ENCODE data around the gene GRB10.
"Not testable (repeated sequence)": the region's sequence is repeated elsewhere in the genome, so short reads cannot be mapped to it uniquely, and the experiment has no call there.

Gene GRB10

GRCh38 chr7:50781381-50782293 is 1.1 kb downstream of the GRB10 start:
- in situ Hi-C loops (cut with HindIII; ENCODE audit: low sequenced_read_pairs) = no loop called here

DNA sequence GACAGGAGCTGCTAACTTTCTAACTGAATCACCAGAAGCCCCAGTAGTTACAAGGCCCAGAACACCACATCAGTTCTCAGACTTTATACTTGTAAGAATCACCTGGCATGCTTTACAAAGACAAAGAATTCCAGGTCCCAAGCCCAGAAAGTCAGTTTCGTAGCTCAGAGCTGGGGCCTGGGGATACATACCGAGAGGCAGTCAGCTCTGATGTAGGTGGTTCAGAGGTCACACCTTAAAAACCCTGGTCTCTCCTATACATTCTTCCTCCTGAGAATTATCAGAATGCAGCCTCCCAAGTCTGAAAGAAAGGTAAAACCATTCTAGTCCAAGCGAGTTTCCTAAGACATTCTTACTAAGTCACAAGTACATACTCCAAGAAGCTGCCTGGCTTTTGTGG is 2.3 kb downstream of the GRB10 start:
- in situ Hi-C loops (cut with HindIII; ENCODE audit: low sequenced_read_pairs) = no loop called here

GRCh38 chr7:50779427-50779826 is 3.3 kb downstream of the GRB10 start:
- in situ Hi-C loops (cut with HindIII; ENCODE audit: low sequenced_read_pairs) = no loop called here

DNA sequence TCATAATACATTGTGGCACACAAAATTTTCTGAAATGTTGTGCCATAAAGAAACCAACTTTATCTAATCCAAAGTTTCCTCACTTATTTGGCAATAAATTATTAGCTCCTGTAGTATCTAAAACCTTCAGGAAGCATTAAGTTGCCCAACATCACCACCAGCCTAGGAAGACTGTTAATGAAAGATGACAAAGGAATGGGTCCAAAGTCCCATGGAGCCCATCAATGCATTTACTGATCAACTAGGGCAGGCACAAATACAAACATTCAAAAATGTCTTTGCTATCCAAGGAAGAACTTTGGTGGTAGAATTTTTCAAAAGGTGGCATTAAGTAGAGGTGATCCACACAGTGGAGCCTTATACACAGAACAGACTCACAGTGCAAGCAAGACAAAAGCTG is 4.5 kb downstream of the GRB10 start:
- in situ Hi-C loops (cut with HindIII; ENCODE audit: low sequenced_read_pairs) = no loop called here

- in situ Hi-C loops (cut with HindIII; ENCODE audit: low sequenced_read_pairs) = no loop called here
Measured at GRCh38 chr7:50775836-50776235, 6.9 kb downstream of the GRB10 start.

GRCh38 chr7:50775231-50775630 is 7.5 kb downstream of the GRB10 start:
- in situ Hi-C loops (cut with HindIII; ENCODE audit: low sequenced_read_pairs) = no loop called here

GRCh38 chr7:50774319-50774718 is 8.4 kb downstream of the GRB10 start:
- in situ Hi-C loops (cut with HindIII; ENCODE audit: low sequenced_read_pairs) = no loop called here

GRCh38 chr7:50773071-50773470 is 9.6 kb downstream of the GRB10 start:
- in situ Hi-C loops (cut with HindIII; ENCODE audit: low sequenced_read_pairs) = not testable (repeated sequence)

- in situ Hi-C loops (cut with HindIII; ENCODE audit: low sequenced_read_pairs) = no loop called here
Measured at GRCh38 chr7:50771120-50772002, 11.3 kb downstream of the GRB10 start.

DNA sequence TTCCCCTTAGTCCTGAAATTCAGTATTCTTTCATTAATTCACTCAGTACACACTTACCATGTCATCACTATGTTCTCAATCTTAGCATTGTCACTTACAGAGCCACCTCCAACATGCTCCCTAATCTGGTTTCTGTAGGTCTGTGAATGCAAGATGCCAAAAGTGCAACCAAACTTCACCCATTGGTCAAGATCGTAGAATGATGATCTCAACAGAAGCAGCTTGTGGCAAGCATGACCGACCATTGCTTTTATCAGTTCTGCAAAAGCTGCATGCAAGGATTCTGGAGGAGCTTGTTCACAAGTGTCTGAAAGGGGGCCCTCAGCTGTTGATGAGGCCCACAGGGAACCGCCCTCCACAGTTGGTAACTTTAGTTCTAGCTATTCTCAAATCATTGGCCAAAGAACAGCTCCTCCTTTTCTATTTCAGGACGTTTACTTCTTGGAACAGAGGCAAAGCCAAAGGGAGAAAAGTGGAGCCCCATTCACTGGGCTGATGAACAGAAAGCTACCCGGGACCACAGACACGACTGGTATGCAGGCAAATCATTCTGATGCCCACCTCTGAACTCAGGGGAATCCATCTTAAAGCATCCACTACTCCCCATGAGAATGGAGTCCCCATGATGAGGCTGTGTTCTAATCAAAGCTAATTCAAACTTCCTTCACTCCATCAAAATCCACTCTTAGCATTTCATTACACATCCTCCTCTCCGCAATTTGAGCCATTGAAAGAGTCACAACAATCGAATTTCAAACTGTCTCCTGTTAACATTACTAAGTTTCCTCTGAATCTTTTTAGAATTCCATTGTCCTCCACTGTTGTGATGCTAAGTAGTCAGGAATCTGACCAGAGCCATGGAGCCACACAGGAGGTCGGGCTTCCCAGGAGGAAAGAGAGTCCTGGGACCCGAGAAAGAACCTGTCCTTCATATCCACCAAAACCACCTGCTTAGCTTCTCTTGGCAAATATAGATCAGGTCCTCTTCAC is 13.9 kb downstream of the GRB10 start:
- in situ Hi-C loops (cut with HindIII; ENCODE audit: low sequenced_read_pairs) = no loop called here

GRCh38 chr7:50766849-50767207 is 15.9 kb downstream of the GRB10 start:
- in situ Hi-C loops (cut with HindIII; ENCODE audit: low sequenced_read_pairs) = no loop called here

DNA sequence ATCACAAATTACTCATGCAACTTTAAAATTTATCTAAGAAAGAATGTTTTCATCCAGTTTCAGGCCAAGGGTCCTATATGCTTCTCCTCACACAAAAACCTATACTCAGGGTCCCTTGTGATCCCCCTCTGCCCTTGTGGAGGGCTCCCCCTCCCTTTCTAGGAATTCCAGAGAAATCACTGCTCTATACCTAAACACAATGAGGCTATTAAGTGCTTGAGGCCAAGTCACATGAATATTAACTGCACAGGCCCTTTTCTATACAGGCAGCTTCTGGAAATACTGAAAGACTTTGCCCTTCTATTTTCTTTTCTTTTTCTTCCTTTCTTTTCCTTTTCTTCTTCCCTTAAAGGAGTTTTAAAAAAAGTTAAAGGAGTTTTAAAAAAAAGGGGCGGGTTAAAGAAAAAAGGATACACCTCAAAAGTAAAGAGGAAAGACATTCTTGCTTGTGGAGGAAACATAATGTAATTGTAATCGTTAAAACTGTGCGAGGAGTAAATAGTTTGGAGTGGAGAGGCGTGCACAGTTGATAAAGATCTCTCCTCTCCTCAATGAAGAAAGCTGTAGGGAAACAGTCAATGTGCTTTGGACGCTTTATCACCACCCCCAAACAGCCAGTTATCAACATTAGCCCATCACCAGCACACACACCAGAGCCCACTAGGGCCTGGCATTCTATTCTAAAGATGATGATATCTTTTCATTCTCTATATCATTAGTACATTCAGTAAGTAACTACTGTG is 16.4 kb downstream of the GRB10 start:
- in situ Hi-C loops (cut with HindIII; ENCODE audit: low sequenced_read_pairs) = no loop called here

- in situ Hi-C loops (cut with HindIII; ENCODE audit: low sequenced_read_pairs) = no loop called here
Measured at GRCh38 chr7:50762337-50762736, 20.4 kb downstream of the GRB10 start.

DNA sequence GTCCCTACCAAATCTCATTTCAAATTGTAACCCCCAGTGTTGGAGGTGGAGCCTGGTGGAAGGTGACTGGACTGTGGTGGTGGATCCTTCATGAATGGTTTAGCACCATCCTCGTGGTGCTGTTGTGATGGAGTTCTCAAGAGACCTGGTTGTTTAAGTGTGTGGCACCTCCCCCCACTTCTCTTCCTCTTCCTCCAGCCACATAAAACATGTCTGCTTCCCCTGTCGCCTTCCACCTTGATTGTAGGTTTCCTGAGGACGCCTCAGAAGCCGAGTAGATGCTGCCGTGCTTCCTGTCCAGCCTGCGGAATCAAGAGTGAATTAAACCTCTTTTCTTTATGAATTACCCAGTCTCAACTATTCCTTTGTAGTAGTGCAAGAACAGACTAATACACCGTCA is 21.0 kb downstream of the GRB10 start:
- in situ Hi-C loops (cut with HindIII; ENCODE audit: low sequenced_read_pairs) = no loop called here

DNA sequence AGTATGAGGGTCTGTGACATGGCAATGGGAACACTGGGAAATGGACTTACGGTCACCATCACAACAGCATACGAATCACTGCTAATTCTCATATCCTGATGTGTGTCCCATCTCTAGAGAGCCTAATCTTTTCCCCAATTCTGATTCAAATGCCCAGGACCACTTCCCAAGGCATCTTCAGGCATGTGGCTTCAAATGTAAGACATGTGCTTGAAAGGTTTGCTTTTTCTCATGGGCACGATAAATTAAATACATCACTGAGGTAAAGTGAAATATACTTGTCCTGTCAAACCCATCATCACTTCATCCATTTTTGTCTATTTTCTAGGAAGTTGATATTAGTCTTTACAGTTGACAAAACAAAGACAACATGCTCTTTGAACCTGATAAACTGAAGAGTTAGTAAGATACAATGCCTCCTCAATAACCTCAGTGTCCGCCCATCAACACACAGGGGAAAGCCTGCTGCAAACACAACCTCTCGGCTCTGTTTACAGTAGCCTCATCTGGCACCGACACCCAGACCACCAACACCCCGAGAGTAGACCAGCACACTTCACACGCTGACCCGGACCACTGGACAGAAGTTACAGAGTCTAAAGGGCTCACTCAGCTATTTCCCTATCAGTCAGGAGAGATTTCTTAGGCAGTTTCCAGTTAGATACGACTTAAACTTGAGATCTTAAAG is 24.8 kb downstream of the GRB10 start:
- in situ Hi-C loops (cut with HindIII; ENCODE audit: low sequenced_read_pairs) = no loop called here

GRCh38 chr7:50756180-50756579 is 26.5 kb downstream of the GRB10 start:
- in situ Hi-C loops (cut with HindIII; ENCODE audit: low sequenced_read_pairs) = no loop called here

GRCh38 chr7:50754684-50755083 is 28.0 kb downstream of the GRB10 start:
- in situ Hi-C loops (cut with HindIII; ENCODE audit: low sequenced_read_pairs) = no loop called here

- in situ Hi-C loops (cut with HindIII; ENCODE audit: low sequenced_read_pairs) = no loop called here
Measured at GRCh38 chr7:50754241-50754640, 28.5 kb downstream of the GRB10 start.

GRCh38 chr7:50752422-50752821 is 30.3 kb downstream of the GRB10 start:
- in situ Hi-C loops (cut with HindIII; ENCODE audit: low sequenced_read_pairs) = no loop called here
